Testis (tissue), 2 donors: ENCODE results near the gene FBXL20.

Experiments
- POLR2A ChIP-seq: fragments of 450-650 bp; IDR thresholded peaks from one replicate; pipeline ENCODE4 v1.6.1; 2017; ENCODE audit warnings: antibody characterized with exemption, mild to moderate bottlenecking, moderate library complexity
- TF ChIP-seq, protein P1 (sequence below), 3 experiments: fragments of 450-650 bp in 2 of 3; fragments of 200-600 bp in 1 of 3; sonication (generic) in 1 of 3; IDR thresholded peaks; one replicate each; pipeline ENCODE4 v1.5.1; 2016 to 2019; ENCODE audit warnings: antibody characterized with exemption in 3 of 3, mild to moderate bottlenecking in 2 of 3, moderate library complexity in 1 of 3

DNA sequence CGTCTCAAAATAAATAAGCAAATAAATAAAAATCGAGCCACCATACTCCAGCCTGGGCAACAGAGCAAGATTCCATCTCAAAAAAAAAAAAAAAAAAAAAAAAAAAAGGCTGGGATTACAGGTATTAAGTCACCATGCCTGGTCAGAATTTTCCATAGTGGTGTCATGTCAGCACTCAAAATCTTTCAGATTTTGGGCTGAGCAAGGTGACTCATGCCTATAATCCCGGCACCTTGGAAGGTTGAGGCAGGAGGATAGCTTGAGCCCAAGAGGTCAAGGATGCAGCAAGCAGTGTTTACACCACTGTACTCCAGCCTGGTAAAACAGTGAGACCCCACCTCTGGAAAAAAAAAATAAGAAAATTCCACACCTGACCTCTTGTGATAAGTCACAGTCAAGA is 52.2 kb downstream of the FBXL20 start:
- TF ChIP-seq, protein P1, sequence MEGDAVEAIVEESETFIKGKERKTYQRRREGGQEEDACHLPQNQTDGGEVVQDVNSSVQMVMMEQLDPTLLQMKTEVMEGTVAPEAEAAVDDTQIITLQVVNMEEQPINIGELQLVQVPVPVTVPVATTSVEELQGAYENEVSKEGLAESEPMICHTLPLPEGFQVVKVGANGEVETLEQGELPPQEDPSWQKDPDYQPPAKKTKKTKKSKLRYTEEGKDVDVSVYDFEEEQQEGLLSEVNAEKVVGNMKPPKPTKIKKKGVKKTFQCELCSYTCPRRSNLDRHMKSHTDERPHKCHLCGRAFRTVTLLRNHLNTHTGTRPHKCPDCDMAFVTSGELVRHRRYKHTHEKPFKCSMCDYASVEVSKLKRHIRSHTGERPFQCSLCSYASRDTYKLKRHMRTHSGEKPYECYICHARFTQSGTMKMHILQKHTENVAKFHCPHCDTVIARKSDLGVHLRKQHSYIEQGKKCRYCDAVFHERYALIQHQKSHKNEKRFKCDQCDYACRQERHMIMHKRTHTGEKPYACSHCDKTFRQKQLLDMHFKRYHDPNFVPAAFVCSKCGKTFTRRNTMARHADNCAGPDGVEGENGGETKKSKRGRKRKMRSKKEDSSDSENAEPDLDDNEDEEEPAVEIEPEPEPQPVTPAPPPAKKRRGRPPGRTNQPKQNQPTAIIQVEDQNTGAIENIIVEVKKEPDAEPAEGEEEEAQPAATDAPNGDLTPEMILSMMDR (IDR thresholded peaks at IDR 0.05), result no peak
- no peak for TF ChIP-seq POLR2A
